ENCODE data around the gene SPTBN1.

SPTBN1 gene

DNA sequence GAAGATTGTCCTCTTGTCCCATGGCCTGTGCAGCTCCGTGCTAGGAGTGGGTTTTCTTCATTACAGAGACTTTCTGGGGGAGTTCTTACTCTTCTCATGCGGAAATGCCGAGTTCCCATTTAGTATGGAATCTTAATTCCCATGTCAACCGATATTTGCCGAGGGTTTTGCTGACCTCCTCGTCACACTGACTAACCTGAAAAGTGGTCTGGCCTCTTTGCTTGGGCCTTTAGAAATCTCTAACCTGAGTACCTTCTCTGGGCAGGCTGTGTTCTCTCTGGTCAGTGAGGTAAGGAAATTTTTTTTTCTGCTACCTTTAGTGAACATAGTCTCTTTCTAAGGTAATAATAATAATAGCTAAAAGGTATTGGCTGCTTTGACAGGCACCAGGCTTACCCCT is 256.4 kb downstream of the SPTBN1 start:
- no peak for DNase-seq (ENCODE audit: low read depth)
- no peak overlapping the region for H3K4me3 ChIP-seq (ENCODE audit: low read depth, low read length)
- no peak for TF ChIP-seq POLR2A (IDR thresholded peaks at IDR 0.05; ENCODE audit: extremely low read depth, insufficient read length)
- no peak for TF ChIP-seq MYC (IDR thresholded peaks at IDR 0.05; ENCODE audit: low read depth, low read length)
- TF ChIP-seq, protein P1, sequence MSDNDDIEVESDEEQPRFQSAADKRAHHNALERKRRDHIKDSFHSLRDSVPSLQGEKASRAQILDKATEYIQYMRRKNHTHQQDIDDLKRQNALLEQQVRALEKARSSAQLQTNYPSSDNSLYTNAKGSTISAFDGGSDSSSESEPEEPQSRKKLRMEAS (IDR thresholded peaks at IDR 0.05; ENCODE audit: low read depth, low read length) = no peak
- TF ChIP-seq, protein P2, sequence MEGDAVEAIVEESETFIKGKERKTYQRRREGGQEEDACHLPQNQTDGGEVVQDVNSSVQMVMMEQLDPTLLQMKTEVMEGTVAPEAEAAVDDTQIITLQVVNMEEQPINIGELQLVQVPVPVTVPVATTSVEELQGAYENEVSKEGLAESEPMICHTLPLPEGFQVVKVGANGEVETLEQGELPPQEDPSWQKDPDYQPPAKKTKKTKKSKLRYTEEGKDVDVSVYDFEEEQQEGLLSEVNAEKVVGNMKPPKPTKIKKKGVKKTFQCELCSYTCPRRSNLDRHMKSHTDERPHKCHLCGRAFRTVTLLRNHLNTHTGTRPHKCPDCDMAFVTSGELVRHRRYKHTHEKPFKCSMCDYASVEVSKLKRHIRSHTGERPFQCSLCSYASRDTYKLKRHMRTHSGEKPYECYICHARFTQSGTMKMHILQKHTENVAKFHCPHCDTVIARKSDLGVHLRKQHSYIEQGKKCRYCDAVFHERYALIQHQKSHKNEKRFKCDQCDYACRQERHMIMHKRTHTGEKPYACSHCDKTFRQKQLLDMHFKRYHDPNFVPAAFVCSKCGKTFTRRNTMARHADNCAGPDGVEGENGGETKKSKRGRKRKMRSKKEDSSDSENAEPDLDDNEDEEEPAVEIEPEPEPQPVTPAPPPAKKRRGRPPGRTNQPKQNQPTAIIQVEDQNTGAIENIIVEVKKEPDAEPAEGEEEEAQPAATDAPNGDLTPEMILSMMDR (IDR thresholded peaks at IDR 0.05; ENCODE audit: low read depth, low read length) = no peak

DNA sequence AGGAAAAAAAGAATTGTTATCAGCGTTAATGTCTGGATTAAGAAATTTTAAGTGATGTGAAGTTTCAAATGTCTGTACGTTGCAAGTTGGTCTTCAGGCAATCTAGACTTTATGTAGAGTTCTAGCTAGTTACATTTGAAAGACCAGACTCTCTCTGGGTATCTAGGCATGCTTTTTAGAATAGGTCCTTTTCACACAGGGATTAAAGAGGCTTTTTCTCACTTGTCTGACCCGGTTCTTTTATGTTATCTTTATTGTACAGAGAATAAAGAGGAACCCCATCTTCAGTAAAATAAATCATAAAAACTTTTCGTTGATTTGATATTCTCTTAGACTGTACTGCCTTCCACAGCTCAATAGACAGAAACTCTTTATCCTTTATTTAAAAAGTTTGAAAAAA is 258.9 kb downstream of the SPTBN1 start:
- H3K4me3 ChIP-seq (ENCODE audit: low read depth, low read length) = no peak overlapping the region
- TF ChIP-seq, protein P2 (IDR thresholded peaks at IDR 0.05; ENCODE audit: low read depth, low read length) = no peak
- DNase-seq (ENCODE audit: low read depth) = no peak

DNA sequence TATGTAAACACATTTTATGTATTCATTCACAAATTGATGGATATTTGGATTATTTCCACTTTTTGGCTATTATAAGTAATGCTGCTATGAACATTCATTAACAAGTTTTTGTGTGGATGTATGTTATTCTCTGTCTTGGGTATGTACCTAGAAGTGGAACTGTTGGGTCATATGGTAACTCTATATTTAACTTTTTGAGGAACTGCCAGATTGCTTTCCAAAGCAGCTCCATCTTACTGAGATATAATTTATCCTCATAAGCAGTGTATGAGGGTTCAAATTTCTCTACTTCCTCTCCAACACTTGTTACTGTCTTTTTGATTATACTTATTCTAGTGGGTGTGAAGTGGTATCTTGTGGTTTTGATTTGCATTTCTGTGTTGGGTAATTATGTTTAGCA is 260.2 kb downstream of the SPTBN1 start:
- H3K4me3 ChIP-seq (ENCODE audit: low read depth, low read length) = no peak overlapping the region
- no peak for TF ChIP-seq MYC (IDR thresholded peaks at IDR 0.05; ENCODE audit: low read depth, low read length)
- TF ChIP-seq, protein P2 (IDR thresholded peaks at IDR 0.05; ENCODE audit: low read depth, low read length) = no peak
- no peak for DNase-seq (ENCODE audit: low read depth)

DNA sequence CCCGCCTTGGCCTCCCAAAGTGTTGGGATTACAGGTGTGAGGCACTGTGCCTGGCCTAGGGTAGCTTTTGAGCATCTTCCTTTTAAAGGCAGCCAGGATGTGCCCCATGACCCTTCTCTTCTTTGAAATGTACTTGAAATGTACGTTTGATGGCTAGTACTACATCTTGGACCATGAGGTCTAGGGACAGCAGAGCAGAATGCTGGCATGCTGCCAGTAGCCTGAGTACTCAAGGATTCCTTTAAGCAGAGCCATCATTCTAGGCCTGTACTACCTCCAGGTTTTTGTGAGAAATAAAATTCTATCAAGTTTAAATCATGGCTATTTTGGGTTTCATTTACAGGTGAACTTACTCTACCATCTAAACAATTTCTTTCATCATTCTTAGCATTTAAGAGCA is 264.4 kb downstream of the SPTBN1 start:
- no peak for TF ChIP-seq POLR2A (IDR thresholded peaks at IDR 0.05; ENCODE audit: extremely low read depth, insufficient read length)
- no peak for TF ChIP-seq MYC (IDR thresholded peaks at IDR 0.05; ENCODE audit: low read depth, low read length)
- TF ChIP-seq, protein P1 (IDR thresholded peaks at IDR 0.05; ENCODE audit: low read depth, low read length) = no peak
- TF ChIP-seq, protein P2 (IDR thresholded peaks at IDR 0.05; ENCODE audit: low read depth, low read length) = no peak
- no peak overlapping the region for H3K4me3 ChIP-seq (ENCODE audit: low read depth, low read length)
- DNase-seq (ENCODE audit: low read depth) = no peak
